CD4-positive, alpha-beta T cell treated with Interleukin-15 for 1 hour (primary cell): ENCODE results near the gene TMEM61.
A peak's percentile ranks its signal among the peaks of the same experiment; 100 is the strongest.
"Not testable (repeated sequence)": the region's sequence is repeated elsewhere in the genome, so short reads cannot be mapped to it uniquely, and the experiment has no call there.

ENCODE experiments used
- DNase-seq: peaks from one replicate; pipeline ENCODE4 v3.0.0-alpha.2; 2020

The TMEM61 gene

GRCh38 chr1:54980528-54981241 lies at the start of gene TMEM61:
Gene TMEM61 (plus strand): TSS chr1:54980628. CDS start chr1:54981066, 438 bp downstream.
- no peak for DNase-seq

- no peak for DNase-seq
These were observed 49.1 kb upstream of the TMEM61 start for GRCh38 chr1:54931275-54931840.

GRCh38 chr1:54934081-54934480 lies 46.3 kb upstream of the TMEM61 start:
- DNase-seq, result not testable (repeated sequence)

- DNase-seq, result no peak
These were observed 45.6 kb upstream of the TMEM61 start for GRCh38 chr1:54934869-54935268.

GRCh38 chr1:54936791-54937190 lies 43.6 kb upstream of the TMEM61 start:
- DNase-seq, result no peak

- no peak for DNase-seq
These were observed 43.0 kb upstream of the TMEM61 start for GRCh38 chr1:54937469-54937868.

- DNase-seq, result not testable (repeated sequence)
These were observed 41.5 kb upstream of the TMEM61 start for GRCh38 chr1:54938955-54939354.

GRCh38 chr1:54940042-54940441 lies 40.4 kb upstream of the TMEM61 start:
- no peak for DNase-seq

- DNase-seq, result no peak
These were observed 37.5 kb upstream of the TMEM61 start for GRCh38 chr1:54942976-54943375.

- DNase-seq, result peak; percentile 63
These were observed 35.6 kb upstream of the TMEM61 start for GRCh38 chr1:54944610-54945392.

- no peak for DNase-seq
These were observed 35.0 kb upstream of the TMEM61 start for GRCh38 chr1:54945393-54945936.

- no peak for DNase-seq
These were observed 32.9 kb upstream of the TMEM61 start for GRCh38 chr1:54947540-54947939.

GRCh38 chr1:54949053-54949452 lies 31.4 kb upstream of the TMEM61 start:
- no peak for DNase-seq

GRCh38 chr1:54950006-54950368 lies 30.4 kb upstream of the TMEM61 start:
- DNase-seq, result no peak

GRCh38 chr1:54950369-54951163 lies 29.9 kb upstream of the TMEM61 start:
- peak; percentile 39 for DNase-seq

GRCh38 chr1:54951810-54952226 lies 28.6 kb upstream of the TMEM61 start:
- no peak for DNase-seq

- no peak for DNase-seq
These were observed 27.3 kb upstream of the TMEM61 start for GRCh38 chr1:54952950-54953718.

- DNase-seq, result no peak
These were observed 26.6 kb upstream of the TMEM61 start for GRCh38 chr1:54953846-54954245.

- no peak for DNase-seq
These were observed 25.1 kb upstream of the TMEM61 start for GRCh38 chr1:54955359-54955758.

GRCh38 chr1:54956726-54957125 lies 23.7 kb upstream of the TMEM61 start:
- no peak for DNase-seq

GRCh38 chr1:54959241-54959640 lies 21.2 kb upstream of the TMEM61 start:
- no peak for DNase-seq
